DND-41 (cell line): Measurements from ENCODE around the gene SND1.

Source experiments
- ATAC-seq: fragments of 200-7000 bp; cut with Tn5 transposase; 3 replicates; pipeline ENCODE4 v1.9.1; 2021; ENCODE audit warnings: low read depth; ENCODE audit not compliant: insufficient read depth
- DNase-seq: peaks from one replicate; pipeline ENCODE4 v3.0.0-alpha.2; 2020
- H2AFZ ChIP-seq: 2 replicates; pipeline ENCODE4 v1.6.0; 2012; ENCODE audit warnings: low read depth, low read length
- H3K27ac ChIP-seq: 2 replicates; pipeline ENCODE4 v1.5.1; 2012; ENCODE audit warnings: low read length, inconsistent platforms
- H3K27me3 ChIP-seq: fragments of 200-600 bp; sonication (generic); 2 replicates; pipeline ENCODE4 v1.6.0; 2012; ENCODE audit warnings: low read length, mild to moderate bottlenecking, inconsistent platforms; ENCODE audit not compliant: insufficient read depth, poor library complexity
- H3K36me3 ChIP-seq: 2 replicates; pipeline ENCODE4 v1.5.1; 2012; ENCODE audit warnings: low read length, inconsistent platforms; ENCODE audit not compliant: insufficient read depth
- H3K4me1 ChIP-seq: 2 replicates; pipeline ENCODE4 v1.5.1; 2012; ENCODE audit warnings: mild to moderate bottlenecking, low read length; ENCODE audit not compliant: insufficient read depth
- H3K4me2 ChIP-seq: 2 replicates; pipeline ENCODE4 v1.6.0; 2012; ENCODE audit warnings: mild to moderate bottlenecking, moderate library complexity, low read length, inconsistent platforms; ENCODE audit not compliant: insufficient read depth
- H3K4me3 ChIP-seq, 2 experiments: fragments of 200-600 bp in 1 of 2; shearing (Covaris generic) in 1 of 2; 2 replicates each; pipeline ENCODE4 v1.5.1; 2012 to 2016; ENCODE audit warnings: inconsistent platforms in 2 of 2, low read length in 2 of 2, mild to moderate bottlenecking in 2 of 2, low read depth in 1 of 2, moderate library complexity in 1 of 2
- H3K79me2 ChIP-seq: 2 replicates; pipeline ENCODE4 v1.6.0; 2012; ENCODE audit warnings: low read length, inconsistent platforms; ENCODE audit not compliant: insufficient read depth
- H3K9ac ChIP-seq: 2 replicates; pipeline ENCODE4 v1.6.0; 2012; ENCODE audit warnings: low read depth, mild to moderate bottlenecking, inconsistent platforms, low read length, moderate library complexity
- H3K9me3 ChIP-seq: 2 replicates; pipeline ENCODE4 v1.5.1; 2012; ENCODE audit warnings: low read length, moderate library complexity, mild to moderate bottlenecking, inconsistent platforms; ENCODE audit not compliant: insufficient read depth, severe bottlenecking
- H4K20me1 ChIP-seq: 2 replicates; pipeline ENCODE4 v1.6.0; 2012; ENCODE audit warnings: low read length; ENCODE audit not compliant: insufficient read depth
- CTCF ChIP-seq: IDR thresholded peaks from 2 replicates; pipeline ENCODE4 v1.5.1; 2012; ENCODE audit warnings: borderline replicate concordance, low read length, moderate library complexity, mild to moderate bottlenecking; ENCODE audit not compliant: poor library complexity, severe bottlenecking; ENCODE audit errors: extremely low read depth
- EZH2 ChIP-seq: IDR thresholded peaks from 3 replicates; pipeline ENCODE4 v1.6.1; 2012; ENCODE audit warnings: borderline replicate concordance, low read depth, mild to moderate bottlenecking, moderate library complexity, low read length, inconsistent platforms; ENCODE audit not compliant: severe bottlenecking

The SND1 gene

DNA sequence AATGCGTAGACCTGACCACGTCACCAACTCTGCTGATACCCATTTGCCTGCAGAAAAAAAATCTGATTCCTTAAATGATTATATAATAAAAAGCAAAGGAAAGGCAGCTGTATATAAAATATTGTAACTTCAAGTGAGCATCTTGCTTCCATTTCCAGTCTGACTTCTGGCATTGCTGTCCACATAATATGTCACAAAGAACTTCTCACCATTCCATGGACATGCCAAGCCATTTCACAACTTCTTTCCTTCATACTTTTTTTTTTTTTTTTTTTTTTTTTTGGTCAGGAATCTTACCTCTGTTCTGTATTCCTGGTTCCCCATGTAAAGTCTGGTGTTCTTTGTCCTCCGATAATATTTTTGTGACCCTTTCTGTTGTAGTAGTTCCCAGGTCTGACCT is 165.5 kb downstream of the SND1 start:
- H3K4me3 ChIP-seq: no peak overlapping the region
- H3K27me3 ChIP-seq: no peaks in the 10 kb centered on the region
- DNase-seq (no peak), ATAC-seq (no peak)
- H3K36me3 ChIP-seq: no peaks in the 10 kb centered on the region
- TF ChIP-seq EZH2: no peak
- peaks cover 25% of the 10 kb centered on the region for H4K20me1 ChIP-seq
- H3K9me3 ChIP-seq: no peaks in the 10 kb centered on the region
- no peaks in the 10 kb centered on the region for H3K4me1 ChIP-seq
- H2AFZ ChIP-seq: no peak overlapping the region
- no peak overlapping the region for H3K27ac ChIP-seq
- no peak overlapping the region for H3K9ac ChIP-seq
- H3K79me2 ChIP-seq: peaks cover 9% of the 10 kb centered on the region; the same call in 1 of the 2 replicates
- H3K4me2 ChIP-seq: no peak overlapping the region

- peaks cover 29% of the 10 kb centered on the region for H4K20me1 ChIP-seq
- H3K9ac ChIP-seq: no peak overlapping the region
- ATAC-seq: no peak
- H3K36me3 ChIP-seq: no peaks in the 10 kb centered on the region
- no peak overlapping the region for H3K27ac ChIP-seq
- no peaks in the 10 kb centered on the region for H3K9me3 ChIP-seq
- H3K27me3 ChIP-seq: no peaks in the 10 kb centered on the region
- H3K4me2 ChIP-seq: no peak overlapping the region
- TF ChIP-seq EZH2: no peak
- TF ChIP-seq CTCF: no peak
- H2AFZ ChIP-seq: no peak overlapping the region
- no peak overlapping the region for H3K4me3 ChIP-seq
- H3K79me2 ChIP-seq: peaks cover 9% of the 10 kb centered on the region; the same call in 1 of the 2 replicates
- H3K4me1 ChIP-seq: no peaks in the 10 kb centered on the region
- no peak for DNase-seq
Measured at GRCh38 chr7:127818306-127818705, 166.3 kb downstream of the SND1 start.

DNA sequence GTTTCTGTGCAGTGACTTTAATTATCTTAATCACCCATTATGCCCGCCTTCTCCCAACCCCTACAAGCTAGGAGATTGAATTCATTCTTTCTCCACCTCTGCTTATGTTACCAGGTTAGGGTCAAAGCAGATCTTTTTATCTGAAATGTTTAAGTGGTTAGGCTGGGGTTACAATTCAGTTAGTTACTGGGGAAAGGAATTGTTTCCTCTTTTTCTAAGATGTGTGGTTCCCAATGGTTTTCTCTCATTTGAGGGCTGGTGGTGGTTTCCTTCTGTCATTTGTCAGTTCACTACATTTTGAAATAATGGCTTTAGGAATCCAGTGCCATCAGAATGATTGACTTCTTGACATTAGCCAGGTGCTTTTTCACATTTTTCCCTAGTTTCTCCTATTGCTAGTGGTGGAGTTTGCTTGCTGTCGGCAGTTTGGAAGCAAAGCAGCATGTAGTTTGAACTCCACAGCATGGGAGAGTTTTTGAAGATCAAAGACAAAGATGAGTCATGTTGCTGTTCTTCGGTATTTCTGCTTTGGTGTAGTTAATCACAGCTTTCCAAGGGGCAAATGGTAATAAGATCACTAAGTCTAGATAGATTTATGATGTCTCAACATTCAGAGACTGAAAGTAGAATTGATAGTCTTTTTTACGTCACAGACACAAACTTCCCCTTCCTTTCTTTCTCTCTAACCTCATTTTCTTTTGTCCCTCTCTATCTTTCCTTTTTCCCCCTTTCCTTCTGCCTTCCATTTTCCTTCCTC is 168.2 kb downstream of the SND1 start:
- H2AFZ ChIP-seq: no peak overlapping the region
- H3K4me2 ChIP-seq: no peak overlapping the region
- no peak overlapping the region for H3K27ac ChIP-seq
- no peaks in the 10 kb centered on the region for H3K36me3 ChIP-seq
- DNase-seq (no peak), ATAC-seq (peak; percentile 62; the same call in 2 of the 3 replicates)
- no peaks in the 10 kb centered on the region for H3K4me1 ChIP-seq
- no peak overlapping the region for H3K9ac ChIP-seq
- H3K9me3 ChIP-seq: no peaks in the 10 kb centered on the region
- H4K20me1 ChIP-seq: peaks cover 26% of the 10 kb centered on the region
- H3K4me3 ChIP-seq: no peak overlapping the region
- no peaks in the 10 kb centered on the region for H3K27me3 ChIP-seq
- peaks cover 9% of the 10 kb centered on the region; the same call in 1 of the 2 replicates for H3K79me2 ChIP-seq
- TF ChIP-seq CTCF (no peak), EZH2 (no peak)

GRCh38 chr7:127820732-127821085 is 168.7 kb downstream of the SND1 start:
- no peaks in the 10 kb centered on the region for H3K9me3 ChIP-seq
- DNase-seq: no peak
- no peak overlapping the region for H2AFZ ChIP-seq
- H4K20me1 ChIP-seq: peaks cover 22% of the 10 kb centered on the region; the same call in 1 of the 2 replicates
- no peak overlapping the region for H3K4me2 ChIP-seq
- H3K4me3 ChIP-seq: no peak overlapping the region
- no peak overlapping the region for H3K9ac ChIP-seq
- ATAC-seq: no peak
- peaks cover 8% of the 10 kb centered on the region; the same call in 1 of the 2 replicates for H3K79me2 ChIP-seq
- TF ChIP-seq CTCF (no peak), EZH2 (no peak)
- H3K4me1 ChIP-seq: no peaks in the 10 kb centered on the region
- H3K27ac ChIP-seq: no peak overlapping the region
- H3K36me3 ChIP-seq: no peaks in the 10 kb centered on the region
- H3K27me3 ChIP-seq: no peaks in the 10 kb centered on the region
